WTC11 (cell line): ENCODE data around the gene FREM2. TPM values are rescaled to one million over a fixed set of nuclear protein-coding genes. Genes with fewer than 3 reads are reported as not detected.

ENCODE experiments used
- ATAC-seq: fragments of 200-7000 bp; cut with Tn5 transposase; 2 replicates; pipeline ENCODE4 v1.10.0; 2021; ENCODE audit warnings: mild to moderate bottlenecking, moderate library complexity
- CTCF ChIA-PET: fragments of 300-600 bp; sonication (Branson Sonifier 250); formaldehyde crosslinking; loops from one replicate; lab custom pipeline; 2021; ENCODE audit warnings: antibody characterized with exemption; lab: Charles Lee
- POLR2A ChIA-PET: fragments of 350-600 bp; sonication (Branson Sonifier 250); formaldehyde crosslinking; loops from one replicate; lab custom pipeline; 2021; ENCODE audit warnings: antibody characterized with exemption; lab: Charles Lee
- DNase-seq: peaks from one replicate; pipeline ENCODE4 v3.0.0; 2021; ENCODE audit warnings: low spot score
- H3K27ac Mint-ChIP-seq: 2 replicates; pipeline ENCODE4 v1.8.0; 2021; ENCODE audit warnings: mixed read lengths
- H3K27me3 Mint-ChIP-seq: 2 replicates; pipeline ENCODE4 v1.8.0; 2021; ENCODE audit warnings: low read depth, mild to moderate bottlenecking, moderate library complexity, mixed read lengths
- H3K36me3 Mint-ChIP-seq: 2 replicates; pipeline ENCODE4 v1.8.0; 2021; ENCODE audit warnings: mixed read lengths
- H3K4me1 Mint-ChIP-seq: 2 replicates; pipeline ENCODE4 v1.8.0; 2022; ENCODE audit warnings: mixed read lengths
- H3K4me3 Mint-ChIP-seq: 2 replicates; pipeline ENCODE4 v1.8.0; 2021; ENCODE audit warnings: mild to moderate bottlenecking, moderate library complexity, mixed read lengths
- H3K9me3 Mint-ChIP-seq: 2 replicates; pipeline ENCODE4 v1.8.0; 2021; ENCODE audit warnings: mixed read lengths
- ATF1 ChIP-seq: sonication (generic); formaldehyde crosslinking; IDR thresholded peaks from 2 replicates; pipeline ENCODE4 v1.8.1; 2023; ENCODE audit warnings: mild to moderate bottlenecking, moderate library complexity, missing genetic modification reagents
- EMX1 ChIP-seq: fragments of 250-450 bp; sonication (Bioruptor Pico); IDR thresholded peaks from 2 replicates; pipeline ENCODE4 v1.8.0; 2021; ENCODE audit warnings: mild to moderate bottlenecking
- ETV6 ChIP-seq: sonication (generic); formaldehyde crosslinking; IDR thresholded peaks from 2 replicates; pipeline ENCODE4 v1.8.1; 2022; ENCODE audit warnings: mild to moderate bottlenecking, missing genetic modification reagents
- FOXP1 ChIP-seq: sonication (generic); formaldehyde crosslinking; IDR thresholded peaks from 2 replicates; pipeline ENCODE4 v1.8.0; 2022; ENCODE audit warnings: missing genetic modification reagents, mild to moderate bottlenecking, moderate library complexity, borderline replicate concordance
- JAZF1 ChIP-seq: fragments of 250-450 bp; sonication (Bioruptor Pico); IDR thresholded peaks from 2 replicates; pipeline ENCODE4 v1.9.0; 2021; ENCODE audit warnings: moderate library complexity, mild to moderate bottlenecking, inconsistent platforms
- NR3C1 ChIP-seq: sonication (generic); formaldehyde crosslinking; conservative IDR thresholded peaks from 2 replicates; pipeline ENCODE4 v1.8.1; 2023; ENCODE audit warnings: low read depth, mild to moderate bottlenecking, missing genetic modification reagents
- PRDM15 ChIP-seq: sonication (generic); formaldehyde crosslinking; IDR thresholded peaks from 2 replicates; pipeline ENCODE4 v1.8.0; 2022; ENCODE audit warnings: missing genetic modification reagents
- SMAD4 ChIP-seq: sonication (generic); formaldehyde crosslinking; IDR thresholded peaks from 2 replicates; pipeline ENCODE4 v1.8.0; 2022; ENCODE audit warnings: mild to moderate bottlenecking, missing genetic modification reagents
- ZNF232 ChIP-seq: sonication (generic); formaldehyde crosslinking; IDR thresholded peaks from 2 replicates; pipeline ENCODE4 v1.8.0; 2022; ENCODE audit warnings: mild to moderate bottlenecking, missing genetic modification reagents
- ZNF281 ChIP-seq: sonication (generic); formaldehyde crosslinking; IDR thresholded peaks from 2 replicates; pipeline ENCODE4 v1.8.0; 2023; ENCODE audit warnings: mild to moderate bottlenecking, missing genetic modification reagents
- ZNF396 ChIP-seq: fragments of 250-450 bp; sonication (Bioruptor Pico); IDR thresholded peaks from 2 replicates; pipeline ENCODE4 v1.8.0; 2021; ENCODE audit warnings: mild to moderate bottlenecking, moderate library complexity, borderline replicate concordance
- total RNA-seq: library from RNA; stranded (reverse); gene quantifications from 3 replicates; pipeline ENCODE4 v1.2.3, GENCODE V29; 2021
- TF ChIP-seq, protein P1 (sequence below): fragments of 200-600 bp; IDR thresholded peaks from 2 replicates; pipeline ENCODE4 v1.8.0; 2022; ENCODE audit warnings: antibody characterized with exemption
- TF ChIP-seq, protein P2 (sequence below): sonication (generic); formaldehyde crosslinking; IDR thresholded peaks from 2 replicates; pipeline ENCODE4 v1.8.1; 2022; ENCODE audit warnings: mild to moderate bottlenecking, missing genetic modification reagents, moderate library complexity, borderline replicate concordance
- TF ChIP-seq, protein P3 (sequence below): sonication (generic); formaldehyde crosslinking; IDR thresholded peaks from 2 replicates; pipeline ENCODE4 v1.8.1; 2023; ENCODE audit warnings: mild to moderate bottlenecking, missing genetic modification reagents, moderate library complexity
- TF ChIP-seq, protein P4 (sequence below): fragments of 250-450 bp; sonication (Bioruptor Pico); conservative IDR thresholded peaks from 2 replicates; pipeline ENCODE4 v1.9.0; 2021; ENCODE audit warnings: mild to moderate bottlenecking
- TF ChIP-seq, protein P5 (sequence below): fragments of 250-450 bp; sonication (Bioruptor Pico); IDR thresholded peaks from 2 replicates; pipeline ENCODE4 v1.9.0; 2021; ENCODE audit warnings: moderate library complexity, mild to moderate bottlenecking, inconsistent platforms, borderline replicate concordance

The FREM2 gene
- total RNA-seq, 1 experiment from 2014 or later = 23.7 TPM

DNA sequence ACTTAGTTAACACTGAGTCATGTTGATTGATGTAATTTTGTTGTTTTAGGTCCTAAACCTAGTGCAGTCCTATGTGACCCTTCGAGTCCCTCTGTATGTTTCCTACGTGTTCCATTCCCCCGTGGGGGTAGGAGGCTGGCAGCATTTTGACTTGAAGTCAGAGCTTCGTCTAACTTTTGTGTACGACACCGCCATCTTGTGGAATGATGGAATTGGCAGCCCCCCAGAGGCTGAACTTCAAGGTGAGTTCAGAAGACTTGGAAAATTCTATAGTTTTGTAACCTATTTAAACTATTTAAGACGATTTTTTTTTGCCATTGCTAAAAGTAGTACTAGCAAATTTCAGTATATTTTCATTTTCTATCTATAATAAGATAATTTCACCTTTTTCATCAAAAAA, 185.8 kb downstream of the FREM2 start:
- TF ChIP-seq, protein P1, sequence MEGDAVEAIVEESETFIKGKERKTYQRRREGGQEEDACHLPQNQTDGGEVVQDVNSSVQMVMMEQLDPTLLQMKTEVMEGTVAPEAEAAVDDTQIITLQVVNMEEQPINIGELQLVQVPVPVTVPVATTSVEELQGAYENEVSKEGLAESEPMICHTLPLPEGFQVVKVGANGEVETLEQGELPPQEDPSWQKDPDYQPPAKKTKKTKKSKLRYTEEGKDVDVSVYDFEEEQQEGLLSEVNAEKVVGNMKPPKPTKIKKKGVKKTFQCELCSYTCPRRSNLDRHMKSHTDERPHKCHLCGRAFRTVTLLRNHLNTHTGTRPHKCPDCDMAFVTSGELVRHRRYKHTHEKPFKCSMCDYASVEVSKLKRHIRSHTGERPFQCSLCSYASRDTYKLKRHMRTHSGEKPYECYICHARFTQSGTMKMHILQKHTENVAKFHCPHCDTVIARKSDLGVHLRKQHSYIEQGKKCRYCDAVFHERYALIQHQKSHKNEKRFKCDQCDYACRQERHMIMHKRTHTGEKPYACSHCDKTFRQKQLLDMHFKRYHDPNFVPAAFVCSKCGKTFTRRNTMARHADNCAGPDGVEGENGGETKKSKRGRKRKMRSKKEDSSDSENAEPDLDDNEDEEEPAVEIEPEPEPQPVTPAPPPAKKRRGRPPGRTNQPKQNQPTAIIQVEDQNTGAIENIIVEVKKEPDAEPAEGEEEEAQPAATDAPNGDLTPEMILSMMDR = peak; percentile 49
- TF ChIP-seq, protein P2, sequence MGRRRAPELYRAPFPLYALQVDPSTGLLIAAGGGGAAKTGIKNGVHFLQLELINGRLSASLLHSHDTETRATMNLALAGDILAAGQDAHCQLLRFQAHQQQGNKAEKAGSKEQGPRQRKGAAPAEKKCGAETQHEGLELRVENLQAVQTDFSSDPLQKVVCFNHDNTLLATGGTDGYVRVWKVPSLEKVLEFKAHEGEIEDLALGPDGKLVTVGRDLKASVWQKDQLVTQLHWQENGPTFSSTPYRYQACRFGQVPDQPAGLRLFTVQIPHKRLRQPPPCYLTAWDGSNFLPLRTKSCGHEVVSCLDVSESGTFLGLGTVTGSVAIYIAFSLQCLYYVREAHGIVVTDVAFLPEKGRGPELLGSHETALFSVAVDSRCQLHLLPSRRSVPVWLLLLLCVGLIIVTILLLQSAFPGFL (CRISPR knock-in tag) = no peak
- no peak for TF ChIP-seq ATF1 (CRISPR knock-in tag)
- TF ChIP-seq NR3C1 = no peak
- TF ChIP-seq, protein P3, sequence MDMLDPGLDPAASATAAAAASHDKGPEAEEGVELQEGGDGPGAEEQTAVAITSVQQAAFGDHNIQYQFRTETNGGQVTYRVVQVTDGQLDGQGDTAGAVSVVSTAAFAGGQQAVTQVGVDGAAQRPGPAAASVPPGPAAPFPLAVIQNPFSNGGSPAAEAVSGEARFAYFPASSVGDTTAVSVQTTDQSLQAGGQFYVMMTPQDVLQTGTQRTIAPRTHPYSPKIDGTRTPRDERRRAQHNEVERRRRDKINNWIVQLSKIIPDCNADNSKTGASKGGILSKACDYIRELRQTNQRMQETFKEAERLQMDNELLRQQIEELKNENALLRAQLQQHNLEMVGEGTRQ (CRISPR knock-in tag) = no peak
- TF ChIP-seq FOXP1 (CRISPR knock-in tag) = no peak
- Mint-ChIP-seq H3K27me3 (no peaks in the 10 kb centered on the region), H3K4me3 (no peak overlapping the region), H3K27ac (no peak overlapping the region), H3K4me1 (peaks cover 4% of the 10 kb centered on the region; the same call in 1 of the 2 replicates), H3K9me3 (no peaks in the 10 kb centered on the region), H3K36me3 (peaks cover 2% of the 10 kb centered on the region; the same call in 1 of the 2 replicates)
- DNase-seq = peak; percentile 74
- ATAC-seq = peak; percentile 83
- CTCF ChIA-PET = interaction anchor here (0.7 to 1.9 kb wide), 12 partner anchors 10 to 449 kb away, joined by 3 to 19 read pairs (median 4); partner anchors contain the start of gene FREM2
- POLR2A ChIA-PET = interaction anchor here (0.7 kb wide), 1 partner anchor 157 kb away, joined by 3 read pairs; no protein-coding TSS in a partner anchor

DNA sequence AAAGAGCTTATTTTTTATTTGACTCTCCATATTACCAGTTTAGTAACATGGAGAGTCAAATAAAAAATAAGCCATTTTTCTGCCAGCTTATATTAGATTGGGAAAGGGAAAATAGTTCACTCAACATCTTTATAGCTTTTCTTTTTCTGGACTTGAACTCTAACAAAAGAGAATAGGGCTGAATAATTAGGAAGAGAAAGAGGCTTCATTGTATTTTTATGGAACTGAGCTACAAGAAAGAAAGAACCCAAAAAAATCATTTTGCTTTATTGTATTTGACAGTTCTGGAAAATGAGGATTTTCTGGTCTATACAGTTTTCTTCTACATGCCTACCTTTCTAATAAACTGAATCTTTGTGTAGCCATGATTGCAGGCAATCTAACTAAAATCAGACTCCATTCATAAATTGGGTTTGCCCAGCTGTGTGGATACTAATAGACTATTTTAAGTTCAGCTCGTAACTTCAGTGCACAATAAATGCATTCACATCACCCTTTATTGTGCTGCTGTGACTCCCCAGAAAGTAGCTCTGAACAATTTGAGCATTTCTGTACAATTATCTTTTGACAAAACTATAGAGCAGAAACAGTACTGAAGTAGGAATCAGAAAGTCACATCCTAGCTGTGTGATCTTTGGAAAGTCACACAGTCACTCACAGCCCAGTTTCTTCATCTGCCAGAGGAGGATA, 188.5 kb downstream of the FREM2 start:
- ATAC-seq = no peak
- no peaks in the 10 kb centered on the region for H3K9me3 Mint-ChIP-seq
- peaks cover 19% of the 10 kb centered on the region for H3K36me3 Mint-ChIP-seq
- ChIA-PET CTCF (interaction anchor here (0.7 to 1.4 kb wide), 2 partner anchors 25 to 190 kb away, joined by 3 read pairs; no protein-coding TSS in a partner anchor), POLR2A (no interaction called here)
- H3K27me3 Mint-ChIP-seq = no peaks in the 10 kb centered on the region
- no peak overlapping the region for H3K4me3 Mint-ChIP-seq
- H3K27ac Mint-ChIP-seq = no peak overlapping the region
- TF ChIP-seq JAZF1 (CRISPR knock-in tag) = no peak
- TF ChIP-seq ETV6 (CRISPR knock-in tag) = no peak
- no peak for TF ChIP-seq ZNF281 (CRISPR knock-in tag)
- TF ChIP-seq, protein P4, sequence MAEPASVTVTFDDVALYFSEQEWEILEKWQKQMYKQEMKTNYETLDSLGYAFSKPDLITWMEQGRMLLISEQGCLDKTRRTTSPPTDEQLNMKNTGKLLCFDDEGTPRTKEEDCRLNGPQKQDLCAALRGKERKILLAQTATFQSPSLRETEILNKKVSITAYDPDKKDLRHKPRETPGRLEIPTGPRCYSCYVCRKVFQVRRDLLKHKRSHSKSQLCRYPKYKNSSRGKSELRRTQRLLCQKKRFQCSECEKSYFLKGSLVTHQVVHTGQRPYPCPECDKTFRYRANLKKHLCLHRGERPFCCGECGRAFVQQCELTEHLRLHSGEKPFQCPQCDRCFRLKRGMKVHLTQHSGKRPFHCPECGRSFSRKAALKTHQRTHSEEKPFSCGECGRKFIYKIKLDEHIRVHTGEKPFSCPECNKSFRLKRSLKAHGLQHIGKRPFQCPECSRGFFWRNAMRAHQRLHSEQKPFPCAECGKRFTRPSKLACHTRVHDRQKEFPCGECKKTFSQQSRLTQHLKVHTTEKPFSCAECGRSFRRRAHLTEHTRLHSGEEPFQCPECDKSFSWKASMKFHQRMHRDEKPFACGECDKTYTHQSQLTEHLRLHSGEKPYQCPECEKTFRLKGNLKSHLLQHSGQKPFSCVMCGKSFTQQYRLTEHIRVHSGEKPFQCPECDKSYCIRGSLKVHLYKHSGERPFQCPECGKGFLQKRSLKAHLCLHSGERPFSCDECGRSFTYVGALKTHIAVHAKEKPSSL = no peak
- no peak for TF ChIP-seq ZNF396 (CRISPR knock-in tag)
- TF ChIP-seq ATF1 (CRISPR knock-in tag) = no peak
- TF ChIP-seq, all 79 proteins: peak for 0
- DNase-seq = no peak
- H3K4me1 Mint-ChIP-seq = peaks cover 4% of the 10 kb centered on the region; the same call in 1 of the 2 replicates

DNA sequence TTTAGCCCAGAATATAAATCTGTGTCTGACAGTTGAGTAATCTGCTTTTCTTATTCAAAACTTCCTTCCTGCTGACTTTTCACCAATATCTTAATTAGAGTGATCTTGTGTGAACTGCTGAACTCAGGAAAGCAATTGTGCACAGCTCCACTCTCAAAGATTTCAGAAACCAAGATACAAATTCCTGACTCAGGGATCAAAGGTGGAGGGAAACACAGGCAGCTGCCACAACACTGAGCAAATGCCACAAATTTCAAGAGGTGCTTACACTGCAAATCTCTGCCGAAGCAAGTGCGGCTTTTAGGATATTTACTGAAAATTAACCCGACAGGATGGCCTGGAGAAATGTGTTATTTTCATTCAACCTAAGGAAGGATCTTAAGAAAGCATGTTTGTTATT, 192.4 kb downstream of the FREM2 start:
- ChIA-PET CTCF (no interaction called here), POLR2A (no interaction called here)
- Mint-ChIP-seq H3K4me3 (no peak overlapping the region), H3K9me3 (no peaks in the 10 kb centered on the region), H3K36me3 (peaks cover 19% of the 10 kb centered on the region), H3K27ac (peak overlapping the region; percentile 49; the same call in 1 of the 2 replicates), H3K27me3 (no peaks in the 10 kb centered on the region), H3K4me1 (peaks cover 8% of the 10 kb centered on the region)
- DNase-seq = no peak
- ATAC-seq = no peak
- TF ChIP-seq SMAD4 (CRISPR knock-in tag) (no peak), JAZF1 (CRISPR knock-in tag) (no peak), EMX1 (CRISPR knock-in tag) (no peak), NR3C1 (no peak), PRDM15 (CRISPR knock-in tag) (no peak), ZNF232 (no peak)
- TF ChIP-seq, protein P5, sequence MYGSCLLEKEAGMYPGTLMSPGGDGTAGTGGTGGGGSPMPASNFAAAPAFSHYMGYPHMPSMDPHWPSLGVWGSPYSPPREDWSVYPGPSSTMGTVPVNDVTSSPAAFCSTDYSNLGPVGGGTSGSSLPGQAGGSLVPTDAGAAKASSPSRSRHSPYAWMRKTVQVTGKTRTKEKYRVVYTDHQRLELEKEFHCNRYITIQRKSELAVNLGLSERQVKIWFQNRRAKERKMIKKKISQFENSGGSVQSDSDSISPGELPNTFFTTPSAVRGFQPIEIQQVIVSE (CRISPR knock-in tag) = no peak
